Measurements from ENCODE around the gene PRKAR1B.
A peak's percentile ranks its signal among the peaks of the same experiment; 100 is the strongest.

PRKAR1B gene

DNA sequence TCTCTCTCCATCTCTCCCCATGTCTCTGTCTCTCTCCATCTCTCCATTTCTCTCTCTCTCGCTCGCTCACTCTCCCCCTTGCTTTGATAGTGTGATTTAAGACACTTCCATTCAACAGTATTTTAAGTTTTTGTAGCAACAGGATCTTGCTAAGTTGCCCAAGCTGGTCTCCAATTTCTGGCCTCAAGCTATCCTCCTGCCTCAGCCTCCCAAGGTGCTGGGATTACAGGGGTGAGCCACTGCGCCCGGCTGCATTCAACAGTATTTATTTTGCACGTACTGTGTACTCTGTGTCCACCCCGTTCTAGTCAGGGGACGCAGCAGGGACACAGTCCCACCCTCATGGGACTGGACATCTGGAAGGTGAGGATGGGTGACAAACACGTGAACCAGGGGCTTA, 193.0 kb downstream of the PRKAR1B start:
- DNase-seq: no peak

DNA sequence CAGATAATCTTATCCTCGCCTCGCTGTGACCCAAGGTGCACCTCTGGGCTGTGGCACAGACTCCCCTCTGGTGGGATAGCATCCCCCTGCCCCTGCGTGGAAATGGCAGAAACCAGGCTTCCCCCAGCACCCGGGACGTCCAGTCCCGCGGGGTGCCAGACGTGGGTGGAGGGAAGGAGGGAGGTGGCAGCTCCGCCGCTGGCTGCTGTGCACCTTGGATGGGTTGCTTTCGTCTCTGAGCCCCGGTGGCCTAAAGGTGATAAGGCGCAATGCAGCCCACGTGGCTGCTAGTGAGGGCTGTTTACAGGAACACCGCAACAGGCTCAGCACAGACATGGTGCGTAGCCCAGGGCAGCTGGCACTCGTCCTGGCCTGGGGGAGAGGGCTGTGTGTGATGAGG, 193.8 kb downstream of the PRKAR1B start:
- no peak for DNase-seq

DNA sequence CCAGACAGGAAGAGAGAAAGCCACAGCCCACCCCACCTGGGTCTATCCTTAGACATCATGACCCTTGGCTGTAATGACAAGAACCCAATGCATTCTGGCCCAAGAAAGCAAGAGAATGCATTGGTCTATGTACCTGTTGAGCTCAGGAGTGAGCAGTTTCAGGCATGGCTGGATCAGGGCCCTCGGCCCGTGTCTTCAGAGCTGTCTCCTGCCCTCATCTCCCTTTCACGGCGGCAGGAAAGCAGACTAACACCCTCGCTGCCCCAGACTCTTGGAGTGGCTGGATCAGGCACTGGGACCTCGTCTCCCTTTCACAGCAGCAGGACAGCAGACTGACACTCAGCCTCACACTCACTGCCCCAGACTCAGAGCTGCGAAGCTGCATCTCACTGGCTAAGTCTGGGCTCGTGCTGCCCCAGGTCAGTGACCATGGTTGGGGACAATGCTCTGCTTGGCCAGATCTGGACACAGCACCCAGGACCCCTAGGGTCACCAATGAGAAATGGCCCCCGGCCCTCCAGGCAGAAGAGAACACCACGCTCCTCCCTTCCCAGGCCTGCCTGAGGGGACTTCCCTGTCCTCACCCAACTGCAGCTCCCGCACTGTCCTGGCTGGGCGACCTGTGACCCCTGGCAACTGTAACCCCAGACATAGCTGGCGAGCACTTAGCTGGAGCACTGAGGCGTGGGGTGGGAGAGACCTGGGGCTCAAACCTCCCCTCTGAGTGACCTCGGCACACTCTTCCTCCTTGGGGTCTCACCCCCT, 194.5 kb downstream of the PRKAR1B start:
- no peak for DNase-seq

DNA sequence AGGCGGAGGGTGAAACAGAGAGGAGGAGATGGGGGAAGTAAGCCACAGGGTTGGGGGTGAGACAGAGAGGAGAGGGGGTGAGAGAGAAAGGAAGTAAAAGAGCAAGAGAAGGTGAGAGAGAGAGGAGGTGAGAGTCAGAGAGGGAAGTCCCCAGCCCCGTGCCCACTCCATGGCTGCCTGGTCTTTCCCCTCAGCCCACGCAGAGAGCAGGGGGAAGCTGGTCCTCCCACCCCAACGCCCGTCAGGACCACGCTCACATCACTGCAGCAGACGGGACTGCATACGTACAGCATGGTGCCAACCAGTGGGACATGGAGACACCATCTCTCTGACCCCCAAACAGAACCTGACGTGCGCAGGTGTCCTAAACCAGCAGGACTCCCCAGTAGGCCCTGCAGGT, 195.3 kb downstream of the PRKAR1B start:
- peak in 1 of 2 donors; percentile 27 for DNase-seq

DNA sequence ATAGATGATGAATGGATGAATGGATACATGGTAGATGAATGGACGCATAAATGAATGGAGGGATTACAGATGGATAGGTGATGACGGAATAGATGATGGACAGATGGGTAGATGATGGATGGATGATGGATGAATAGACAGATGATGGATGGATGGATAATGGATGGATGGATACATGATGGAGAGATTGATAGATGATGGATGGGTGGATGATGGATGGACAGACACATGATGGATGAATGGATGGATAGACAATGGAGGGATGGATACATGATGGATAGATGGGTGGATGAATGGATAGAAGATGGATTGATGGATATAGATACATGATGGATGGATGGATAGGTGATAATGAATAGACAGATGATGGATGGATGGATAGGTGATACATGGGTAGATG, 198.6 kb downstream of the PRKAR1B start:
- no peak for DNase-seq

DNA sequence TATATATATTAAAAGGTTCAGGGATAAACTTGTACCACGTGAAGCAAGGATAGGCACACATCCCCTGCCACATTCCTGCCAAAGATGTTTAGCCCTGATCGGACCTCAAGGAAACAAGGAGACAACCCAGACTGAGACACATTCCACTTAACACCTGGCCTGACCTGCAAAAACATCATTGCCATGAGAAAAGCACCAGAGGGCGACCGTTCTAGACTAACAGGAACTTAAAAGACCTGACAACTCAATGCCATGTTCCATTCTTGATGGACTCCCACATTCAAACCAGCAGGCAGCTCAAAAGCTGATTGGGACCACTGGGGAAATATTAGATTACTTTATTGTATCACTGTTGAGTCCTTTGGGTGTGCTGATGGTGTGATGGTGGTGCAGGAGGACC, 199.4 kb downstream of the PRKAR1B start:
- DNase-seq: no peak

DNA sequence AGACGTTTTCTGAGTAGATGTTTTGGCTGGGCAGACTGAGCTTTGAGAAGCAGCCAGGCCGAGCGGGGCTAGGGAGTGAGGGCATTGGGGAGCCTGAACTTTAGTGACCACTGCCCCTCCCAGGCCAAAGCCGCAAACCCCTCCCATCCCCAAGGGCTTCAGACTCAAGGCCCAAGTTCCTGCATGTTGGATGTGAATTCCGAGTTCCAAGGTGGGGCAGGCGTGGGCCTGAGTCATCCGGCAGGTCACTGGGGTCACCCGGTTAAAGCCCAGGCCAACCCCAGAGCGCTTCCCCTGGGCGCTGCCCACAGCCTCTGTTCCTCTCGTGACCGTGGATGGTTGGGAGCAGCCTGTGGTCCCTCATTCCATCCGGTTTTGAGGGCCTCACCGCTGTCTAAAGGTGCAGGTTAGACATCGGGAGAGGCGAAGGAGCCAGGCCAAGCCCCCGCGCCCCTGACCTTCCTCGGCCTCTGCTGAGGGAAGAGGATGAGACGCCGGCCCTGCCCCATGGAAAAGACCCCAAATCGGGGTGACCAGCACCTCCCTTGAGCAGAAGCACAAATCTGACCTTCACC, 200.5 kb downstream of the PRKAR1B start:
- no peak for DNase-seq

DNA sequence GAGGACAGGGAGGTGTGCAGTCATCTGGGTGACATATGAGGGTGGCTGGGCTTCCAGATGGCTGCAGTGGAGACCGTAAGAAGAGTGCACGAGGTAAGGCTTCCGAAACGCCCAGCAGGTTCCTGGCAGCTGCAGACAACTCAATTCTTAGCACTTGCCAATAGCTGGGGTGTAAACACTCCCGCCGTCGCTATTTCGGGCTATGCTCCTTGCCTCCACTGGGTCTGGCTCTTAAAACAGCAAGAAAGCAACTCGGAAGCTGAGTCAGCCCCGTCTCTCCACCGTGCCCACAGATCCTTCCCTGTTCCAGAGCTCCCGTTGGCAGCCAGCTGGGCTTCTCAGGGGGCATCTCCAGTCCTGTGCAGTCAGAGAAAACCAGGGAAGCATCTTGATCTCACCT, 201.3 kb downstream of the PRKAR1B start:
- no peak for DNase-seq

DNA sequence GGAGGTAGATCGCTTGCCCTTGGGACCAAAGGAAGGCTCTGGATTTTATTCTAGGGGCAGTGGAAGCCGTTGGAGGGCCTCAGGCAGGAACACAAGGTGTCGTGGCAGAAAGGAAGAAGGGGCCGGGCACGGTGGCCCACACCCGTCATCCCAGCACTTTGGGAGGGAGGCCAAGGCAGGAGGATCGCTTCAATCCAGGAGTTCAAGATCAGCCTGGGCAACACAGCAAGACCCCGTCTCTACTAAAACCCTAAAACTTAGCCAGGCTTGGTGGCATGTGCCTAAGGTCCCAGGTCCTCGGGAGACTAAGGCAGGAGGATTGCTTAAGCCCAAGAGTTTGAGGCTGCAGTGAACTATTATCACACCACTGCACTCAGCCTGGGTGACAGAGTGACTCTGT, 202.3 kb downstream of the PRKAR1B start:
- DNase-seq: no peak

DNA sequence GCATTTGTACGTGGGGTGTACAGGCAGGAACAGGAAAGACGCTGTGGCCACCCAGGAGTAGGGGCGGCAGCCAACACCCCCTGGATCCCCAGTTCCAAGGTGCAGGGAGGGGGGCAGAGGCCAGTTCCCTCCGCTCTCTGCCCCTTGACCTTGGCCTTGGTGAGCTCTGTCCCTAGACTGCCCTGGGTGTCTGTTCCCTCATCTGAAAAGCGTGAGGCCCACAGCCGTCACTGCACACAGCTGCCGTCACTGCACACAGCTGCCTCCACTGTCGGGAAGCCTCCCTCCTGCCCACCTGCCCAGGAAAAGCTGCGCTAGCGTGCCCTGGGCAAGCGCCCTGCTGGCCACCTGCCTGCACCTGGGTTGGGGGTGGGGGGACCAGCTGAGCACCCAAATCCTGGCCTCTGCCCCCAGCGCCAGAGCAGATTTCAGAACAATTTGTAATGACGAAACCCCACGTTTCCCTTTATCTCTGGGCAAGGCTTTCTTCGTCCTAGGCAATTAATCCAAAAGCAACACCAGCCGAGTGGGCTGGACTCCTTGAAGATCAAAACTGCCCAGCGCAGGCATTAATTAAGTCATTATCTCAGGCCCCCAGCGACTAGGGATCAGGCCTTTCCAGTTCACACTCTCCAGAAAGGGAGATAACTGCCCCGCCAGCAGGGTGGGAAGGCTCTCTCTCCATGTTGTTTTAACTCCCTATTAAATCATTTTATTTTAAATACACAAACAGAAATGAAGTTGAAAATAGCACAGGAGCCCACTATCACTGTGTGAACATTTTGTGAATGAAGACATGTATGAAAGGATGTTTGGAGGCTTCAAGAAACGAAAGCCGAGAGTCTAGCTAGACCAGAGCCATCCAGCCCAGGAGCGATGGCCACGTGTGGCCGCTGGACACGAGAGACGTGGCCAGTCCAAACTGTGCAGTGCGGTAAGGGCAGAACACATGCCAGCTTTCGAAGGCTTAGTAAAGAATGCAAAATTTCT, 203.4 kb downstream of the PRKAR1B start:
- DNase-seq: no peak

DNA sequence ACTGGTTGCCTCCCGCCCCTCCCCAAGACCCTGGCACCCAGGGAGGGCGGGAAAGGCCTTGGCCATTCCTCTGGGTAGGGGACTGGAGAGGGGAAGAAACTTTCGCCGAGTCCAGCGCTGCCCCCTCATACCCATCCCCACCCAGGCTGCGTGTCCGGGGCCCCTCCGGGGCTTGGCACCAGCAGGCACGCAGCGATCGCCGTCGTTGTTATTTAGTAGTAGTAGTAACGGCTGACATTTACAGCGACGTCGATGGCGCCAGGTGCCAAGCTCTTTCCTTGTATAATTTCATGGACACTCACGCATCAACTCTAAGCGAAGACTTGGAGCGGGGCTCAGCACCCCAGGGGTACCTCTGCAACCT, 204.1 kb downstream of the PRKAR1B start:
- DNase-seq: no peak

DNA sequence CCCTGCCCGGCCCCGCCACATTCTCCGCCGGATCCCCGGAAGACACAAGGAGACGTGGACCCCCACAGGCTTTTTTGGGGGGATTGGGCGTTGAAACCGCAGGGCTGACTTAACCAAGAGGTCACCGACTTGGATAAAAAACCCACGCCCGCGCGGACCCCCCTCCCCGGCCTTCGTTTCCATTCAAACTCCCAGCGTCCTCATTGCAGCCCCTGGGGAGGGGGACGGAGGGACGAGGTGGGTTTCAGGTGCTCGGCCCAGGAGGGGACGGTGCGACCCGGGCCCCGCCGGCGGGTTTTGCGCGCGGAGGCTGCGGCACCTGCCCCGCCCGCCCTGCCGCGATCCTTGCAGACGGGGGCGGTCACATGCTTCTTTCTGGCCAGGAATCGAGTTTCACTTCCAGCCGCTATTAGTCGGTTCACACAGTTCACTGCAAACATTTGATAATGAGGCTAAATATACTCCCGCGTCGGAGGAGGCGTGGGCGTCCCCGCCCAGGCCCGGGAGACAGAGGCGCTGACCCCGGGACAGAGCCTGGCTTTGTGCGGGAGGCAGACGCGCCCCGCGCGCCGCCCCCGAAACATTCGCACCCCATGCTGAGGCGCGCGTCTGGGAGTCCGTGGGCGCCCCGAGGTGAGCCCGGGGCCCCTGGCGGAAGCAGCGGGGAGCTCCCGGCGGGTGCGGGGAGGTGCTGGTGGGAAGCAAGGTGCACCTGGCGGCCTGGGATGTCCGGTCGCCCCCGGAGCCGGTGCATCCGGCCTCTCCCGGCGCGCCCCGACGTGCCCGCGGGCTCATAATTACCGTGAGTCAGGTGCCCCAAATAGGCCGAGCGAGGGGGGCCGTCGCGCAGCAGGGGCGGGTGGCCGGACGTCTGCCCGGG, 204.8 kb downstream of the PRKAR1B start:
- peak; percentile 28 to 37 for DNase-seq

DNA sequence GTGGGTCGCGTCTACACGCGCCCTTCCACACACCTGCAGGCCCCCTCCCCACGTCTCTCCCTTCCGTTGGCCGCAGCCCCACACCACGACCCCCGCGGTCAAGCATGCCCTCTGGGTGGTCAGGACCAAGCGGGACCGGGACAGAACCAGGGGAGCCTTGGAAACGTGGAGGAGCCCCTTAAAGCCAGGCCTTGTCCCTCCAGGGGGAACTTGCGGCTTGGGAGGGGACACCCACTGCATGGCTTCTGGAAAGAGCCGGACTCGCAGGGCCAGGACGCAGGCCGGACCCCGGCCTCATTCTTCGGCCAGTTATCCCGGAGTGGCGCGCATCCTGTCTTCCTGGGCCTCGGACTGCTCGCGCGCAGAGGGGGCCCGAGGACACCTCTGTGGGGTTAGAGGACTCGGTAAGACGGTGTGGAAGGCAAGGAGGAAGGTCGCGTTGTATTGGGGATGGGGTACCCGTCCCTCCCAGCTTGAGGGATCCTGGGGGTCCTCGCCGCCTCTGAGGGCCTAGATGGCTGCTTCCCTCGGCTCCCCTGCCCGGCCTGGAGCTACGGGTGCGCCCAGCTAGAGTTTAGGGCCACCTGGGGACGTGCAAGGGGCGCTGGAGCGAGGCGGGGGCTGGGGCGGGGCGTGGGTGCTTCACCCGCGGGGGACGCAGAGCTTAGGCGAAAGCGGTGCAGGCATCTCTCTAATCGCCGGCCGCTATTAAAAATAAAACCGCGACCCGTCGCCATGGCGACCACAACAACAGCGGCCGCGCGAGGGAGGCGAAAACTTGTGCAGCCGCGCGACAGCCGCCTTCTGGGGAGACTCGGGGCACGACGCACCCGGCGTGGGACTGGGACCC, 205.6 kb downstream of the PRKAR1B start:
- peak in 1 of 2 donors; percentile 3 for DNase-seq

DNA sequence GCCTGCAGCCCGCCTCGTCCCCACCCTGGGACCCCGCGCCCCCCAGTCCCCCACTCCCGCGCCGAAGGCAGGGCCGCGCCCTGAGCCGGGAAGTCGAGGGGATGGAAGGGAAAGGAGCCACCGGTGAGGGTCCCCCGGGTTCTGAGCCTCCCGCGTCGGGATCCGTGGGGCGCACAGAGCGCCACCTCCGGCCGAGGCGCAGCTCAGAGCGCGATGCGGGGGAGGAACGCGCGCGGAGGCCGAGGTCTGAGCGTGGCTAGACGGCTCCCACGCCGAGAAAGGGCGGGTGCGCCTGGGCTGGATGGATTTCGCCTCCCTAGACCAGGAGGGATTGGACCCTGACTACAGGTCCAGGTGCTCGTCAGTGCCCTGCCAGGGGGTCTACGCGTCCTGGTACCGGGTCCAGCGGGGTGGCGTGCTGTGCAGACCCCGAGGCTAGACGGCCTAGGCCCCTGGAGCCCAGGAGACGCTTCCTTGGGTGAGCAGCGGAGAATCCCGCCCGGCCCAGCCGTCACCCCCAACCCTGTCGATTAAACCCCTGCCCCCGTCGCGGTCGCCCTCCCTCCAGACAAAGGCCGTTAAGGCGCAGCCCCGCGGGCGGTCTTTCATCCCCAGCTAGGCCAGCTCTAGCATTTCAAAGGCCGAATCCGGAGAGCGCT, 206.4 kb downstream of the PRKAR1B start:
- DNase-seq: no peak

DNA sequence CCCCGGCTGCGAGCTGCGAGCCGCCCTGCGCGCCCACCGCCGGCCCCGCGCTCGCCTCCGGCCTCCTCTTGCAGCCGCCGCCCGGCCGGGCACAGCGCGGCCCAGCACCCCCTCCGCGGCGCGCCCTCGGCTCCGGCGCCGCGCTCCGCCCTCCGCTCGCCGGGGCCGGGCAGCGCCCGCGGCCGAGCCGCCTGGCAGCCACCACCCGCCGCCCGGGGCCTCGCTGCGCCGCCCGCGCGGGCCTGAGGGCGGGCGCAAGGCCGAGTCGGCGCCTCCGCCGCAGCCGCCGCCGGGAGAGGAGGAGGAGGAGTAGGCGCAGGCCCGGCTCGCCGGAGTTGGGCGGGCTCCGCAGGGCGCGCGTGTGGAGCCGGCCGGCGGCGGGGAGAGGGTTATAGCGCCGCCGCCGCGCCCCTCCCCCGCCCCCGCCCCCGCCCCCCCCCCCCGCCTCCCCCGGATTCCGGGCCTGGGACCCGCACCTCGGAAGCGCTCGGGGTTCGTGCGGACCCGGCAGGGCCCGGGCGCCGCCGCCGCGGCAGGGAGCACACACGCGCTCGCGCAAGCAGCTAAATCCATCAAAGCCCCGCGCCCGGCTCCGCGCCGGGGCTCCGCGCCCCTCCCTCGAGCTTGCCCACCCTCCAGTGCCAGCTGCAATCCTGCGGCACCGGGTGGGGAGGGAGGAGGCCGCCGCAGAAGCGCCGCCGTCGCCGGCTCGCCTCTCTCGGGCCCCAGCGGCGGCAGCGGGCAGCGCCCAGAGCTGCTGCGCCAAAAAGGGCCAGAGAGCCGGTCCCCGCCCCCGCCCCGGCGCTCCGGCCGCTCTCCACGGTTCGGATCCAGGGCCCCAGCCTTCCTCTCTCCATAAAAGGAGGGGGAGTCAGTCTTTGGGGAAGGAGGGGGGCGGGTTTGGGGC, 207.3 kb downstream of the PRKAR1B start, which contains the start of gene PDGFA:
TSS of gene PDGFA (minus strand) at position 363 of the 907 bp plus-strand sequence. CDS start 845 bp downstream, outside the sequence.
- DNase-seq: peak in 1 of 2 donors; percentile 38

DNA sequence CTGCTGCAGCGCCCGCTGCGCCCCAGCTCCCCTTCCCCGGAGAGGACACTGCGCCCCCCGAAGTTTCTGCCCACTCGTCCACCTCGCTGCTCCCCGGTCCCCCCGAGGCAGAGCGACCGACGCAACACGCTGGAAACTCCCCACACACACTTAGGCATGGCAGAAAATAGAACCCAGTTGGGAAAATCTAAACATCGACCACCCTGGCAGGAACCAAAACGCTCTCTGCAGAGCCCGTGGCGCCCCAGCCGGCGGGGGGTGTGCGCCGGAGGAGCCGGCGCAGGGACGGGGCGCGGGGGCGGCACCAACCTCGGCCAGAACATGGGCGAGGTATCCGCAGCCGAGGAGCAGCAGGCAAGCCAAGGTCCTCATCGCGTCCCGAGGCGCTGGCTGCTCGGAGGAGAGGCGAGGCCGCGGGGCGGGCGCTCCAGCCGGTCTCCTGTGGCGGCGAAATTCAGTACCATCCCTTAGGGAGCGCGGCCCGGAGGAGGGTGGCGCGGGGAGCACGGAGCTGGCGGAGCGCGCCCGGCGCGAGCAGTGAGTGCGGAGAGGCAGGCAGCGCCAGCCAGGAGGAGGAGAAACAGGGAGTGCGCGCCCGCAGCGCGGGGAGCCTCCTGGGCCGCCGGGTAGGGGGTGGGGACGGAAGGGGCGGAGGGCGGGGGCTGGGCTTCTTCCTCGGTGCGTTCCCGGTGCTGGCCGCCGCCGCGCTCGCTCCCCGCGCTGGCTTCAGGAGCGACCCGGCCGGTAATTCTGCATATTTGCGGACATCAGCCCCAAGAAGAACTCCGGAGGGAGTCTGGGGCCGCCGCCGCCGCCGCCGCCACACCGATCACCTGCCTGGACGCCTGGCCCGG, 208.2 kb downstream of the PRKAR1B start:
- peak; percentile 4 to 21 for DNase-seq

DNA sequence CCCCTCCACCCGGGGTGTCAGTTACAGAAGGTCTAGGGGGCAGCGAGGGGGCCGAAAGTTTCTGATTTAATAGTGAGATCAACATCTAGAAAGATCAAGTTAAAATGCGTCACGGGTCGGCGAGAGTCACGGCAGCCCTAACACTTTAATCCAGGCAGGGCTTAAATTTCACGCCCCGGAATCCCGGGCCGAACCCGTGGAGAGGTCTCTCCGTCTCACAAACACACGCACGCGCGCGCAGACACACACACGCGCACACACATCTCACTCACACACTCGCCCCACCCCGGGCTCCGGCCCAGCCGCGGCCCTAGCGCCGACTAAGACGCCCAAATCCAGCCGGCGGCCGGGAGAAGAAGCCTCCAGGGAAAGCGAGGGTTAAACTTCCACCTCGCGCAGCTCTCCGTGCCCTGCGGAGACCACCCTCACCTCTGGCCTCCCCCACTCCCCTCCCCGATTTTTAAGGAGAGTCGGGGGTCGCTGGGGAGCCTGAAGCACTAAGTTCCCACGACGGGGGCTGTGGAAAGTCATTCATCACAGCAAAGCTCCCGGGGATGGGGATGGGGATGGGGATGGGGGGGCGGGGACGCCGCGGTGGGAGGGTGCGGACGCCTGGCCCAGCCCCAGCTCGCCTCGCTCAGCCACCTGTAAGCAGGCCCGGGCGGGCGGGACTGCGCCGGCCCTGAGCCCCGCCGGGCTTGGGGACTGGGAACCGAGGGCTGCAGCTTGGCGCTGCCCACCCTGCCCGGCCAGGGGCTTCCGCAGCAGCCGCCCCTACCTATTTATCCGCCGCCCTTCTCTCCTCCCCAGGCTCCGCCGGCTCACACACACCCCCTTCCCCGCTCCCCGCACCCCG, 209.1 kb downstream of the PRKAR1B start:
- DNase-seq: no peak
